Anterior cingulate cortex (tissue), 58 donors: Measurements from ENCODE around the gene CDHR3.
"Not testable (repeated sequence)": the region's sequence is repeated elsewhere in the genome, so short reads cannot be mapped to it uniquely, and the experiment has no call there.

ENCODE experiments used
- DNase-seq, 58 donors: peaks; one replicate each; lab custom pipeline; 2025; lab: John Stamatoyannopoulos, UW

The CDHR3 gene

DNA sequence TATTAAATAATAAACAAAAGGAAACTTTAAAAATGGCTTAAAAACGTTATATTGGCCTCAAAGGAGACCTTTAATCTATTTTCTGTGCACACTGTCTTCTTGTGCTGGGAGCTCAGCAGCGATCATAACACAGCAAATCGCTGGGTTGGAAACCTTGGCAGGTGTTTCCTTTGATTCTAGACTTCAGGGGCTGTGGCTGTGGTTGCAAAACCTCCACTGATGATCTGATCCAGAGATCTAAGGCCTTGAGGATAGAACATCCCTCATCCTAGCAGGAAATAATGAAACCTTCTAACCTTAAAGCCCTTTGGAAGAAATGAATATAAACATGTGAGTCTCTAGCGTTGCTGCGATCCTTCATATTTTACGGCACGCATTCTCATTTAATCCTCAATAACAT, 29.8 kb downstream of the CDHR3 start:
- no peak for DNase-seq

GRCh38 chr7:105996860-105997737, 34.0 kb downstream of the CDHR3 start:
- no peak for DNase-seq

DNA sequence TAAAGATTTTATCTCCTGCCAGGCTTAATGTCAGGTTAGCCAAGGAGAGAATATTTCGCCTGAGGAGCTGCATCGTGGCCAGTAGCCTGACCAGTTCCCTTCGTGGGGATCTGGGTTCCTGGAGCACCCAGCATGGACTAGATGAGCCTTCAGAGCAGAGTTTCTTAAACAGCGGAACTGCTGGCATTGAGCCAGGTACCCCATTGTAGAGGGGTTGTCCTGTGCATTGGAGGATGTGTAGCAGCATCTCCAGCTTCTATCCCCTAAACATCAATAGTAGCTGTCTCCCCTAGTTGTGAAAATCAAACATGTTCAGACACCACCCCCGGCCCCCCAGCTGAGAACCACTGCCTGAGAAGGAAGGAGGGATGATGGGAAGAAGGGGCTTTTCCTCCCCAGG, 36.2 kb downstream of the CDHR3 start:
- DNase-seq, result no peak

GRCh38 chr7:106001196-106001595, 38.1 kb downstream of the CDHR3 start:
- no peak for DNase-seq

DNA sequence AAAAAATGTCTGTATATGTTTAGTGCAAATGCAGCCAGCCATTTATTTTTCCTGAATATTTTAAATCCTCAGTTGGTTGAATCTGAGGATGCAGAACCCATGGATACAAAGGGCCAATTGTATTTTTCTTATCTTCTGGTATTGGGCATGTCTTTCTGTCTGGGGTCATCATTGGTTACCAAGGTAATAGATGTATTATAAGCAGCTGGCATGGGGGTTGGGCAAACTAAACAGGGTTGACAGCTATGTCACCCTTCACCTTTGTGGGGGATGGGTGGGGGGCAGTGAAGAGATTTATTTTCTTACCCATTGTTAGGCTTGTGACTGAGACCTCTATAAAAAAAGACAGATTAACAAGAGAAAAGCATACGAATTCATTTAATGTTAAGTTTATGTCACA, 38.8 kb downstream of the CDHR3 start:
- no peak for DNase-seq

GRCh38 chr7:106003525-106004064, 40.5 kb downstream of the CDHR3 start:
- no peak for DNase-seq

DNA sequence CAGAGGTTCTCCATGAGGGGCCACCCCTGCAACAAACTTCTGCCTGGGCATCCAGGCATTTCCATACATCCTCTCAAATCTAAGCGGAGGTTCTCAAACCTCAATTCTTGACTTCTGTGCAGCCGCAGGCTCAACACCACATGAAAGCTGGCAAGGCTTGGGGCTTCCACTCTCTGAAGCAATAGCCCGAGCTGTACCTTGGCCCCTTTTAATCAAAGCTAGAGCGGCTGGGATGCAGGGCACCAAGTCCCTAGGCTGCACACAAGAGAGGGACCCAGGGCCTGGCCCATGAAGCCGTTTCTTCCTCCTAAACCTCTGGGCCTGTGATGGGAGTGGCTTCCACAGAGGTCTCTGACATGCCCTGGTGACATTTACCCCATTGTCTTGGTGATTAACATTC, 43.8 kb downstream of the CDHR3 start:
- DNase-seq, result no peak

DNA sequence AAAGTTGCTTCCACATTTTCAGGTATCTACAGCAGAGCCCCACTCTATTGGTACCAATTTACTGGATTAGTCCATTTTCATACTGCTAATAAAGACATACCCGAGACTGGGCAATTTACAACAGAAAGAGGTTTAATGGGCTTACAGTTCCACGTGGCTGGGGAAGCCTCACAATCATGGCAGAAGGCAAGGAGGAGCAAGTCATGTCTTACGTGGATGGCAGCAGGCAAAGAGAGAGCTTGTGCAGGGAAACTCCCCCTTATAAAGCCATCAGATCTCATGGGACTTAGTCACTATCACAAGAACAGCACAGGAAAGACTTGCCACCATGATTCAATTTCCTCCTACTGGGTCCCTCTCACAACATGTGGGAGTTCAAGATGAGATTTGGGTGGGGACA, 44.7 kb downstream of the CDHR3 start:
- DNase-seq, result not testable (repeated sequence)

DNA sequence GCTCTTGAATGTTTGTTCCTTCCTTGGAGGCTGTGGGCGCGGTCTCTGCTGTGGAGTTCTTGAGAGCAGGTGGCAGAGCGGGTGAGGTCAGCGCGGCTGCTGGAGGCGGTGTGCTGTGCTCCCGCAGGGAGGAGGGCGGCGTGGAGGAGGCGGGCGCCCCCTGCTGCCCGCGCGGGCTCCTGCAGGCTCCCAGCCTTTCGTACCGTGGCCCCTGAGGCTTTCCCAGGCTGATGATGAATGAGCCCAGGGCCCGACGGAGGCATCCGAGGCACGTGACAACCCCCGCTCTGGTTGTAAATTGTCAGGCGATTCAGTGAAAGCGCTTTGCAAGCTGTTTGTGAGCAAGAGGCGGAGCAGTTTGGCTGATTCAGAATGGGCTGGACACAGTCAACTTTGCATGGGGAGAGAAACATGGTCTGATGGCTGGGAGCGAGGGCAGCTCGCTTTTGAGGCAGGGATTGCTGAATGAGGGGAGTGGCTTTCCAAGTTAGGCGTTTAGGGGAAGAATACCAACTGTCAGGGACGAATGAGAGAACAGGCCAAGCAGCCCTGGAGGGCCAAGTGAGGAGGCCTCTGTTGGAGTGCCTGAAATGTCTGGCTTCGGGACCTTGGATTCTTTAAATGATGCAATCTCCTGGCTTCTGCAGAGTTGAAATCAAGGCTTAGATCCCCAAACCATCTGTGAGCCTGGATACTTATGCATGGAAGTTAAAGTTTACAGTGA, 46.6 kb downstream of the CDHR3 start:
- peak; percentile 11 to 90 (median 70) for DNase-seq

- DNase-seq, result no peak
These were observed 47.3 kb downstream of the CDHR3 start for GRCh38 chr7:106010331-106010730.

DNA sequence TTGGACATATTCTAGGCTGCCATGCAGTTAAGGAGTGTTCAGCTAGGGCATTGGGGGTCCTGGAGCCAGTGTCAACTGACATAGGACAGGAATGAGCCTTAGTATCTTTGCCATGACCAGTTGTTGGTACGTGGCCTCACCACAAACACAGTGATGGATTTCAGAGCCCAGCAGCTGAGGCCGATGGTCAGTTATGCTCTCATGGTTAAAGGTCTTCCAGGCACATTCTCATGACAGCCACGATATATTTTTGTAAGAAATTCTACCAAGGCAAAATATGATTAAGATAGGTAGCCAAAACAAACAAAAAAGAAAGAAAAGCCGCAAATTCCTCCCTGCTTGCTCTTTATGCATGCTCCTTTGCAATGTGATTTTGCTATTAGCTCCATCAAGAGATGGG, 47.8 kb downstream of the CDHR3 start:
- no peak for DNase-seq

GRCh38 chr7:106012184-106012583, 49.1 kb downstream of the CDHR3 start:
- DNase-seq, result no peak

DNA sequence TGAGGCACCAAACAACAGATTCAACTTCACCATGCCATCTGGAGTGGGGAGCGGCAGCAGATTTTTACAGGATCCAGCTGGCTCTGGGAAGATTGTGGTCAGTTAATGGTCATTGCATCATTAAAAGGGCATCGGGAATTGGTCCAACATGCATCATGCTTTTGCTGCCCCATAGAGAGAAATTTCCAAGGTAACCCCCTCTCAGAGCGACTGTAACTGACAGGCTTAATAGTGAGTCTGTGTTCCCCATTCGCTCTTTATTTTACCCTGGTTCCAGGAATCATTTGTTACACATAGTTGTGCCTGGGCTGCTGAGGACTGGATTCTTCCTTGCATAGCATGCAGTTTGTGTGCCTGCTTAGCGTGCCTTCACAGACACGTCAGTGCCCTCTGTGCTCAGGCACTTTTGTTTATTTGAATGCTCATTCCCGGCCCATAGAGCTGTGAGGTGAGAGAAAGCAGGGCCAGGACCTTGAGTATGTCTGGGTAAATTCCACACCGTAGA, 49.9 kb downstream of the CDHR3 start:
- DNase-seq, result peak in 2 of 58 donors; percentile 16 to 23

DNA sequence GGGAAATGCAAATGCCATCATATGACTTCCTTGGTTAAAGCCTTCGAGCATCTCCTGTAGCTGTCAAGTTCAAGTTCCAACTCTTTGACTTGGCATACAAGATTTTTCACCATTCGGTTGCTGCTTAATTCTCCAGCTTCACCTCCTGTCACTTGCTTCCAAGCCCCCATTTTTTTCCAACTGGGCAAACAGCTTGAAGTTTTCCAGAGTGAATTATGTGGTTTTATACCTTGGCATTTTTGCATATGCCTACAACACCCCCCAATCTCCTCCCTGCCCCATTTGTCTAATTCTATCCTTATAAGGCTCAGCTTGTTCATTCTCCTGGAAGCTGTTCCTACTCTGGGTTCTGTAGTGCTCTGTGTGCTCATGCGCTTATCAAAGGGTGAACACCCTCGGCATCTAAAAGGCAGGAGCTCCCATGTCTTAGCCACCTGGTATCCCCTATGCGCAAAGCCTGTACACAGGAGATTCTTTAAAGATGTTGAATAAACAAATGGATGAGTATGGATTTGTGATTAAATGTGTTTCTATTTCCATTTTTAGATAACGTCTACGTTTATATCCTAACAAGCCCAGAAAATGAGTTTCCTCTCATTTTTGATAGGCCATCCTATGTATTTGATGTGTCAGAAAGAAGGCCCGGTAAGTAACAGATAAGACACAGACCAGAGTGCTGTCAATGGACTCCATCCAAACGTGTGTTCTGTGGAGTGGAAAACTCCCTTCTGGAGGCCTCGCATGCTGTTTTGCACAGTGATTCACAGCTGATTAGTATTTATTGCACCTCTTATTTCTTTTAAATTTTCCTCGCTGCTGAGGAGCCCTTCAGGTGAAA, 52.5 kb downstream of the CDHR3 start:
- no peak for DNase-seq

GRCh38 chr7:106016331-106016730, 53.3 kb downstream of the CDHR3 start:
- DNase-seq, result no peak

GRCh38 chr7:106017657-106018056, 54.6 kb downstream of the CDHR3 start:
- DNase-seq, result no peak

DNA sequence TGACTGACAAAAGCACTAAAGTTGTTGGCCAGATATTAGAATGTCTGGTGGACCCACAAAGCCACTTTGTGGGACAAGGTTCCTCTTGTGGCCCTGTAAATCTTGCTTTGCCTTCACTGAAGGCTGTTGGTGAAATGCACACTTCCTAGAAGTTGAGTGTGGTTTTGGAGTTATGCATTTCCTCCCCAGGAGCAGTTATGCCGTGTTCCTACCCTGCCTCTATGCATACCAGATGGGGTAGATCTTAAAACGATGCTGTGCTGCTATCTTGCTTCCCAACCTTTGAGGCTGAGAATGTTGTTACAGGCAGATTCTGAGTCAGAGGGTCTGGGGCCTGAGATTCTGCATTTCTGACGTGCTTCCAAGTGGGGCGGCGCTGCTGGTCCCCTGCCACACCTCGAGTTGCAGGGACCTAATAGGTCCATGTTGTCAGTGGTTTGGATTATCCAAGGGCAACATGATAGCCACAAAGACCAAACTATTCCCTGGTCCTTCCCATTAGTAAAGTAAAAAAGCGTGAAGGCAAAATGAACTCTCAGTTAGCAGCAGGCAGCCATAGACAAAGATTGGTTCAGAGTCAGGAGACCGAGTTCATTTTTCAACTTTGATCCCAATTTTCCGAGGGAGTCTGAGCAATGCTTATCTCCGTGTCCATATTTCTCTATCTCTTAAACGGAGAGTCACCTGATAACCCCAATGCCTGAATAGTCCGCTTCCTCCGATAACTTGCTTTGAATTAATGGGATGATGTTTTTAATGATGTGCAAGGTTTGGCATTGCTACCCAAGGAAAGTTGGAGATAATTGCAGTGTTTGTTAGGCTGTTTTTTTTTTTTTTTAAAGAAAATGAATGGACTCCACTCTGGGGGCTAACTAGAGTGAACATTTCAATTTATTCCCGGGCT, 55.8 kb downstream of the CDHR3 start:
- DNase-seq, result no peak

DNA sequence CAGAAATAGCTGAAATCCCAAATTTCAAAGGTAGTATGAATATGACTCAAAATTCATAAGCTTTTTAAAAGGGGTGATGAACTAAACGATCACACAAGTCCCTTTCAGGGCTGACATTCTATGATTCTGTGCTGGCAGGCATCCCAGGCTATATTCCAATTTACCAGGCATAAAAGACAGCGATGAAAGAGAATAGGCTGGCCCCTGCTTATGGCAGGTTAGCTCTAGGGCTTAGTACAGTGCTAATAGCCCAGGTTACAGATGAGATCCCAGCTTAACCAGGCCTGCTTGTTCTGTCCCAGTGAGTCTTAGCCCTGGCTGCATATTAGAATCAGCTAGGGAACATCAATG, 56.4 kb downstream of the CDHR3 start:
- DNase-seq, result no peak
